Fibroblast of mammary gland (primary cell): ENCODE results near the gene IL20.
A peak's percentile ranks its signal among the peaks of the same experiment; 100 is the strongest.

Source experiments
- DNase-seq: peaks from one replicate; pipeline ENCODE4 v3.0.0-alpha.2; 2010; ENCODE audit warnings: low read depth
- H3K4me3 ChIP-seq: 2 replicates; pipeline ENCODE4 v1.5.1; 2011; ENCODE audit warnings: low read depth, mild to moderate bottlenecking, low read length, moderate library complexity; ENCODE audit not compliant: control insufficient read depth
- TF ChIP-seq, protein P1 (sequence below): conservative IDR thresholded peaks from 2 replicates; pipeline ENCODE4 v1.5.1; 2011; ENCODE audit warnings: low read depth, low read length, inconsistent platforms; ENCODE audit not compliant: control insufficient read depth, insufficient read depth

IL20 gene, protein sequence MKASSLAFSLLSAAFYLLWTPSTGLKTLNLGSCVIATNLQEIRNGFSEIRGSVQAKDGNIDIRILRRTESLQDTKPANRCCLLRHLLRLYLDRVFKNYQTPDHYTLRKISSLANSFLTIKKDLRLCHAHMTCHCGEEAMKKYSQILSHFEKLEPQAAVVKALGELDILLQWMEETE

DNA sequence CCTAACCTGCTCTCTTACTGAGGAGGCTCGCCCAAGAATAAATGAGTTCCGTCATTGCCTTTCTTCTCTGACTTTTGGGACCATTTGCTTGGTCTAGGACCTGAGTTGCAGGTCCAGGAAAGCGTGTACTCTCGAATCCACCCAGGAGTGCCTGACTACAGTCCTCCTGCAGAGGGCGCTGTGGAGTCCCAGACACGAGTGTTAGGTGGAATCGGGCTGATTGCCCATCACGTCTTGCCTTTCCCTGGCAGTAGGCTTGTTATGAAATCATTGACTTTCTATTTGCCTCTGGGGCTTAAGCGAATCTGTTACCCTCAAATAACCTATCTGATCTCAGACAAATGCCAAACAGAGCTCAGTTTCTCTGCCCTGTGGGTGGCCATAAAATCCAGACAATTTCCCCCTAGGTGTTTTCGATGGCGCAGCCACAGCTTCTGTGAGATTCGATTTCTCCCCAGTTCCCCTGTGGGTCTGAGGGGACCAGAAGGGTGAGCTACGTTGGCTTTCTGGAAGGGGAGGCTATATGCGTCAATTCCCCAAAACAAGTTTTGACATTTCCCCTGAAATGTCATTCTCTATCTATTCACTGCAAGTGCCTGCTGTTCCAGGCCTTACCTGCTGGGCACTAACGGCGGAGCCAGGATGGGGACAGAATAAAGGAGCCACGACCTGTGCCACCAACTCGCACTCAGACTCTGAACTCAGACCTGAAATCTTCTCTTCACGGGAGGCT lies at the start of gene IL20:
TSS of gene IL20 (plus strand) at position 685 of the 733 bp plus-strand sequence. CDS start 230 bp downstream, outside the sequence.
- peak; percentile 91 for DNase-seq
- TF ChIP-seq, protein P1, sequence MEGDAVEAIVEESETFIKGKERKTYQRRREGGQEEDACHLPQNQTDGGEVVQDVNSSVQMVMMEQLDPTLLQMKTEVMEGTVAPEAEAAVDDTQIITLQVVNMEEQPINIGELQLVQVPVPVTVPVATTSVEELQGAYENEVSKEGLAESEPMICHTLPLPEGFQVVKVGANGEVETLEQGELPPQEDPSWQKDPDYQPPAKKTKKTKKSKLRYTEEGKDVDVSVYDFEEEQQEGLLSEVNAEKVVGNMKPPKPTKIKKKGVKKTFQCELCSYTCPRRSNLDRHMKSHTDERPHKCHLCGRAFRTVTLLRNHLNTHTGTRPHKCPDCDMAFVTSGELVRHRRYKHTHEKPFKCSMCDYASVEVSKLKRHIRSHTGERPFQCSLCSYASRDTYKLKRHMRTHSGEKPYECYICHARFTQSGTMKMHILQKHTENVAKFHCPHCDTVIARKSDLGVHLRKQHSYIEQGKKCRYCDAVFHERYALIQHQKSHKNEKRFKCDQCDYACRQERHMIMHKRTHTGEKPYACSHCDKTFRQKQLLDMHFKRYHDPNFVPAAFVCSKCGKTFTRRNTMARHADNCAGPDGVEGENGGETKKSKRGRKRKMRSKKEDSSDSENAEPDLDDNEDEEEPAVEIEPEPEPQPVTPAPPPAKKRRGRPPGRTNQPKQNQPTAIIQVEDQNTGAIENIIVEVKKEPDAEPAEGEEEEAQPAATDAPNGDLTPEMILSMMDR: peak; percentile 99
- H3K4me3 ChIP-seq: no peak within 1 kb of the TSS

DNA sequence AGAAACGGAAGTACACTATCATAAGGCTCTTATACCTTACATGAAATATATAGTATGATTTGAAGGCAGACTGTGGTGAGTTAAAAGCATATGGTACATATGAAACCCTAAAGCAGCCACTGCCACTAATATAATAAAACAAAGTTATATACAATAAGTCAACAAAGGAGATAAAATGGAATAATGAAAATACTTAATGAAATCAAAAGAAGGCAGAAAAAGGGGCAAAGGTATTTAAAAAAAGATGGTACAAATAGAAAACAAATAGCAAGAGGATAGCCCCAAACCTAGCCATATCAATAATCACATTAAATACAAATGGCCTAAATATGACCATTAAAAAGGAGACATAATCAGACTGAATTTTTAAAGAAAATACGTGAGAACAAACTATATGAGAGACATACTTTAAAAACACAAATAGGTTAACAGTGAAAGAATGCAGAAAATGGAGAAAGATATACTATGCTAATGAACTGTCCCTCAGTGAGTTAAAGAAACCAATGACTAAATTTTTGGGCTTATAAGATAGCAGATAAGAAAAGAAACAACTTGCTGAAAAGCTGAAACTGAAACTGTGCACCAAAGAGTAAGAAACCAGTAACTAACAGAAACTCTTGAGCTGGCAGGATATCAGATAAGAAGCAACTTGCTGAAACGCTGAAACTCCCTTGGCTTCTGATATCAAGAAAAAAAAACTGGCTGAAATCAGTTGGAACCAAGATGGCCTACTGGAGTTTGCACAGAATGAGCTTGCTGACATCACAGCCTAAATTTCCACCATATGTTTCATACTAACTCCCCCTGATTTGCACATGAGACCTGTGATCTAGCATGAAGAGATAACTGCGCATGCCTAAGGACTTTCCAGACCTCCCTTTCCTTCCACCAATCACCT lies 48.8 kb upstream of the IL20 start:
- H3K4me3 ChIP-seq: no peak overlapping the region
- TF ChIP-seq, protein P1: no peak
- peak; percentile 60 for DNase-seq

DNA sequence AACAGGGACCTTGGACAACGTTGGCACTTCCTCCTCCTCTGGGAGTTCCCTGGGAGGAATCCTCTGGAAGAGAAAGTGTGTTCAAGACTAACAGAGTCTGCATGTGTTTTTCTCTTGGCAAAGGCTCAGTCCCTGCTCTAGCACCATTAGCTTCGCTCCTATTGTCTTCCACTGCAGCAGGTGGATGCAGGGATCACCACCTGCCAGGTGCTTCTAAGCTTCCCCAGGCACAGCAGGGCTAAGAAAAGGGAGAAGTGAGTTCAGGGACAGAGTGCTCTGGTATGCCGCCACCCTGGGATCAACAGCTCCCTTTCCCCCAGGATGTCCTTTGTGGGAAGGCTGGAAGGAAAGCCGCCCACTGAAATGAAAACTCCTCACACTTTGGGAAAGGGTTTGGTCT lies 43.9 kb upstream of the IL20 start:
- H3K4me3 ChIP-seq: no peak overlapping the region
- TF ChIP-seq, protein P1: no peak
- DNase-seq: no peak

DNA sequence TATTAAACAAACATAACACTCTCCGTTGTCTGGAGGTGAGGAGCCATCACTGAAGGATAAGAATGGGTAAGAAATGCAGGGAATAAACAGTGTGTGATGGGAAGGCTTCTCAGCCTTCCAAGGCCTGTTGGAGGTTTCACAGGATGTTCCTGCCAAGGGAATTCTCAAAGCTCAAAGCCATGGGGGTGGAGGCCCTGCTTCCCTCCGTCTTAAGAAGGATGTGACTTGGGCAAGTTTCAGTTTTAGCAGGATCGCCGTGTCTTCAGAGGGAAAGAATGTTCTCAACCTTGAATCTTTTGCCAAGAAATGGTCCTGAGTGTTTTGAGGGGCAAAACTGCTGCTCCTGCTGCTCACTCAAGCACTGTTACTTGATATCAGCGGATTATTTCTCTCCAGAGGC lies 41.7 kb upstream of the IL20 start:
- DNase-seq: peak; percentile 71
- TF ChIP-seq, protein P1: no peak
- no peak overlapping the region for H3K4me3 ChIP-seq

DNA sequence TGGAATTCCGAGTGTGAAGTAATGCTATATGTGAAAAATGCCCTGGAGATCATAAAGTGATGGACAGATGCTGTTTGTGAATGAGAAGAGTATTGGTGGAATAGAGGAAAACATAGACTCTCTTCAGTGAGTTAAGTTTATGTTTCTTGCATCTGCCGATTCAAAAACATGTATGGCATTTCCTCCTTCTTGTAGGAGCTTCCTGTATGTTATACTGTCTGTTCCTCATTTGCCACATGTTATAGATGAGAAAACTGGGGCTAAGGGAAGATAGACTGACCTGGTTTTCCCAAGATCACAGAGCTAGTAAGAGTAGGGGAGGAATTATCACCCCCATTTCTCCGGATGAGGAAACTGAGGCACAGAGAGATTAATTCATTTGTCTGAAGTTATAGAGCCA lies 41.1 kb upstream of the IL20 start:
- TF ChIP-seq, protein P1: no peak
- DNase-seq: no peak
- H3K4me3 ChIP-seq: no peak overlapping the region

DNA sequence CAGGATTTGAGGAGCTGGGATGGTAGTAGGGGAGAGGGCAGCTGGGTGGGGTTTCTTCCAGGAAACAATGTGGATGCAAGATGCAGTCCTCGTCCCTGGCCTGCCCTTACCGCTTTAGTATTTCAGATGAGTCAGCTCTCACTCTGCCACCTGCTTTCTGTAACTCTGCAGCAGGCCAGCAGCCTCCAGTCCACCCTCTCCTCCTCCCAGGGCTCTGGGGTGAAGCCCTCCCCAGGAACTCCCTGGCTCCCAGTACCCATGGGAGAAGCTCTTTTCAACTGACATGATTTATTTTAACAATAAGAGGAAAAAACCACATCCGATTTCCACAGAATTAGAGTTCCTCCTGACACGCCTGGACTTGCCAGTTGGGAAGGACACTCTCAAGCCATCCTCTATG lies 39.0 kb upstream of the IL20 start:
- H3K4me3 ChIP-seq: no peak overlapping the region
- peak; percentile 73 for DNase-seq
- TF ChIP-seq, protein P1: no peak
